Uterus (tissue), 4 donors: Measurements from ENCODE around the gene RASL12. TPM values are rescaled to one million over a fixed set of nuclear protein-coding genes. Genes with fewer than 3 reads are reported as not detected.

ENCODE experiments used
- DNase-seq, 2 donors: peaks; one replicate each; pipeline ENCODE4 v3.0.0-alpha.2; 2019 to 2020
- H3K27ac ChIP-seq, 2 donors: fragments of 200-600 bp; sonication (generic); 1 replicate in 1 of 2; 2 replicates in 1 of 2; pipeline ENCODE4 v1.5.1; 2016 to 2018
- H3K27me3 ChIP-seq, 2 donors: fragments of 200-600 bp; sonication (generic); one replicate each; pipeline ENCODE4 v1.5.1; 2018 to 2019; ENCODE audit warnings: control low read depth in 1 of 2
- H3K36me3 ChIP-seq, 2 donors: fragments of 200-600 bp; sonication (generic); one replicate each; pipeline ENCODE4 v1.5.1; 2019; ENCODE audit warnings: control low read depth in 1 of 2
- H3K4me1 ChIP-seq, 2 donors: fragments of 200-600 bp; sonication (generic); one replicate each; pipeline ENCODE4 v1.5.1; 2018 to 2019; ENCODE audit warnings: control low read depth in 1 of 2
- H3K4me3 ChIP-seq, 2 donors: fragments of 200-600 bp; sonication (generic); 1 replicate in 1 of 2; 2 replicates in 1 of 2; pipeline ENCODE4 v1.5.1; 2018 to 2019; ENCODE audit warnings: mild to moderate bottlenecking in 1 of 2
- H3K9me3 ChIP-seq, 2 donors: fragments of 200-600 bp; sonication (generic); one replicate each; pipeline ENCODE4 v1.5.1; 2019; ENCODE audit warnings: control low read depth in 1 of 2
- POLR2A ChIP-seq, 2 donors: fragments of 450-650 bp; IDR thresholded peaks; one replicate each; pipeline ENCODE4 v1.6.1; 2016; ENCODE audit warnings: antibody characterized with exemption in 2 of 2, mild to moderate bottlenecking in 1 of 2, moderate library complexity in 1 of 2
- intact Hi-C: fragments of 100-400 bp; cut with DNase I; formaldehyde crosslinking; loops from one replicate; pipeline ENCODE4 v1.15.1; 2023; ENCODE audit warnings: low total_unique reads
- total RNA-seq, 4 donors: library from RNA; depleted of rRNA in 3 of 4; stranded (reverse); fragments of >200 nt in 3 of 4; gene quantifications; one replicate each; pipeline versions ENCODE4 v1.1.0 to v1.2.4, GENCODE V29; 2014 to 2023
- TF ChIP-seq, protein P1 (sequence below), 4 experiments: fragments of 200-600 bp in 2 of 4; fragments of 450-650 bp in 2 of 4; sonication (generic) in 2 of 4; IDR thresholded peaks; one replicate each; pipeline ENCODE4 v1.5.1; 2016 to 2019; ENCODE audit warnings: antibody characterized with exemption in 4 of 4, mild to moderate bottlenecking in 2 of 4, moderate library complexity in 1 of 4
- donor health status: DM: yes; HTN: yes; CAD: no.

Gene RASL12
- total RNA-seq, 4 donors from 2014 or later: 65.3 to 116 (median 76.6) TPM

DNA sequence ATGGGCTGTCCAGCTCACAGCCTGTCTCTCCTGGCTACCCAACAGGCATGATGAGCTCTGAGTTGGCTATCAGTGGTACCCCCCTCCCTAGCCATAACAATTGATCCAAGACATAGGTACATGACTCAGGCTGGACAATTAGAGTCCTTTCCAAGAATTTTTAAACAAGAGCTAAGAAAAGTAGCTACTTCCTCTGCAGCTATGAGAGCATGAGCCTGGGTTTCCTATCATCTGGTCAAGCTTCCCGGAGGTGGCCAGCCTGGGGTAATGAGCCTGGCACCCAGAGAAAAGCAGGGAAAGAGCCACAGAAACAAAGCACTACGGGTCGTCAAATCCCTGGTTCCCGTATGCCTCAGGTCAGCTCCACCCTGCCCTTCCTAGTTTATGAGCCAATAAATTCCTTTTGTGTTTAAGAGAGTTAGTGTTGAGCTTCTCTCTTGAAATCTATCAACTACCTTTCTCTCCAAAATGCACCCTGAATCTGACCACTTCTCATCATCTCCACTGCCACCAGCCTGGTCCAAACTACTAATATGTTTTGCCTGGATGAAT is 24.9 kb downstream of the RASL12 start:
- no peak for DNase-seq
- Histone ChIP-seq H3K9me3 (no peaks in the 10 kb centered on the region), H3K4me3 (no peak overlapping the region), H3K4me1 (no peaks in the 10 kb centered on the region), H3K27ac (peak overlapping the region in 1 of 2 donors; percentile 26), H3K36me3 (no peaks in the 10 kb centered on the region), H3K27me3 (no peaks in the 10 kb centered on the region)
- intact Hi-C loops: no loop called here
- TF ChIP-seq POLR2A (IDR thresholded peaks at IDR 0.05): no peak
- TF ChIP-seq, protein P1, sequence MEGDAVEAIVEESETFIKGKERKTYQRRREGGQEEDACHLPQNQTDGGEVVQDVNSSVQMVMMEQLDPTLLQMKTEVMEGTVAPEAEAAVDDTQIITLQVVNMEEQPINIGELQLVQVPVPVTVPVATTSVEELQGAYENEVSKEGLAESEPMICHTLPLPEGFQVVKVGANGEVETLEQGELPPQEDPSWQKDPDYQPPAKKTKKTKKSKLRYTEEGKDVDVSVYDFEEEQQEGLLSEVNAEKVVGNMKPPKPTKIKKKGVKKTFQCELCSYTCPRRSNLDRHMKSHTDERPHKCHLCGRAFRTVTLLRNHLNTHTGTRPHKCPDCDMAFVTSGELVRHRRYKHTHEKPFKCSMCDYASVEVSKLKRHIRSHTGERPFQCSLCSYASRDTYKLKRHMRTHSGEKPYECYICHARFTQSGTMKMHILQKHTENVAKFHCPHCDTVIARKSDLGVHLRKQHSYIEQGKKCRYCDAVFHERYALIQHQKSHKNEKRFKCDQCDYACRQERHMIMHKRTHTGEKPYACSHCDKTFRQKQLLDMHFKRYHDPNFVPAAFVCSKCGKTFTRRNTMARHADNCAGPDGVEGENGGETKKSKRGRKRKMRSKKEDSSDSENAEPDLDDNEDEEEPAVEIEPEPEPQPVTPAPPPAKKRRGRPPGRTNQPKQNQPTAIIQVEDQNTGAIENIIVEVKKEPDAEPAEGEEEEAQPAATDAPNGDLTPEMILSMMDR (IDR thresholded peaks at IDR 0.05): no peak

DNA sequence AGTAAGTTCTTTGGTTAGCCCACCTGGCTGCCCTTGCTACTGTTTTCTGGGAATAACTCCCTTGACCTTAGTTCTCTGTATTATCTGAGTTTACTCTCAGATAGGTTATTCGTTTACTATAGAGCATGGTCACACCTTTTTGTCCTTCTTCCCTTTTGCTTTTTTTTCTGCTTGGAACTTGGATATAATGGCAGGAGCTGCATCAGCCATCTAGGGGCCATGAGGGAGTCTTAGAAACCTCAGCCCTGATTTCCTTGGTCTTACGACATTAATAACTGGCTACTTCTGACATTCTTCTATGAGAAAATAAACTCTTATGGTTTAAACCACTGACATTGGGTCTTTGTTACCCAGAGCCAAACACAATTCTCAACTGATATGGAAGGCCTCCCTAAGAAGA is 26.0 kb downstream of the RASL12 start:
- H3K9me3 ChIP-seq: no peaks in the 10 kb centered on the region
- TF ChIP-seq, protein P1 (IDR thresholded peaks at IDR 0.05): no peak
- TF ChIP-seq POLR2A (IDR thresholded peaks at IDR 0.05): no peak

DNA sequence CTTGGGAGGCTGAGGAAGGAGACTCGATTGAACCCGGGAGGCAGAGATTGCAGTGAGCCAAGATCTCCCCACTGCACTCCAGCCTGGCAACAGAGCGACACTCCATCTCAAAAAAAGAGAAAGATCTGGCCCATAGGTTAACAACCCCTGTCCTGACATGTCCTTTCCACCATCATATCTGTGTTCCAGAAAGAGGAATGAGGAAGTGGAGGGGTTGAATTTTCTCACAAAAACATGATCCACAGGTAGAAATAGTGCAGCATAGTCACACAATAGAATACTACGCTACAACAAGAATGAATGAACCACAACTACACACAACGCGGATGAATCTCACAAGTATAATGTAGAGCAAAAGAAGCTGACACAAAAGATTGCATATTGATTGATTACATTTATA is 27.3 kb downstream of the RASL12 start:
- TF ChIP-seq POLR2A (IDR thresholded peaks at IDR 0.05): no peak
- TF ChIP-seq, protein P1 (IDR thresholded peaks at IDR 0.05): no peak
- Histone ChIP-seq H3K27ac (no peak overlapping the region), H3K9me3 (no peaks in the 10 kb centered on the region), H3K36me3 (no peaks in the 10 kb centered on the region), H3K27me3 (no peaks in the 10 kb centered on the region), H3K4me1 (no peaks in the 10 kb centered on the region), H3K4me3 (no peak overlapping the region)
- intact Hi-C loops: no loop called here
- no peak for DNase-seq

More for the DNA sequence above, 26.0 kb downstream of the RASL12 start:
- no peak overlapping the region for H3K4me3 ChIP-seq
- DNase-seq: no peak
- H3K4me1 ChIP-seq: no peaks in the 10 kb centered on the region
- no peaks in the 10 kb centered on the region for H3K27me3 ChIP-seq
- intact Hi-C loops: no loop called here
- H3K36me3 ChIP-seq: no peaks in the 10 kb centered on the region
- H3K27ac ChIP-seq: no peak overlapping the region

DNA sequence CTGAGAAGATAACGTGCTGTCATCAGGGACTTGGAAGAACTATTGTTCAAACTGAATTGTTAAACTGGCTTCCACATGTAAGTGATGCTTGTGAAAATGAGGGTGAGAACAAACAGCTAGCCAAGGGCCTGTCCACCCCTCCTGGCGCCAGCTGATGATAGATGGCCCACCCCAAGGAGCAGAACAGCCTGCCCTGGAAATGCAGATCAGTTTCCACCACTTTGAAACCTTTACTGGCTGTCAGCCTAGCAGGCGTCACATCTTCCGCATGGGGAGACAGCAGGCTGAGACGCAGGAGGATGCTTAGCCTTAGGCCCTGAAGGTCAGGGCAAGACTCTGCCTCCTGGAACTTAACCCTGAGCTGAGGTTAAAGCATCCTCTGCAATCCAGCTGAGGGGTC is 29.0 kb downstream of the RASL12 start:
- H3K4me3 ChIP-seq: no peak overlapping the region
- H3K9me3 ChIP-seq: no peaks in the 10 kb centered on the region
- intact Hi-C loops: loop anchor here (10.0 kb wide), 1 partner anchor 46 kb away; no protein-coding TSS in a partner anchor
- no peaks in the 10 kb centered on the region for H3K27me3 ChIP-seq
- no peaks in the 10 kb centered on the region for H3K4me1 ChIP-seq
- DNase-seq: peak; percentile 49
- TF ChIP-seq, protein P1 (IDR thresholded peaks at IDR 0.05): no peak
- no peak for TF ChIP-seq POLR2A (IDR thresholded peaks at IDR 0.05)
- H3K27ac ChIP-seq: no peak overlapping the region
- no peaks in the 10 kb centered on the region for H3K36me3 ChIP-seq

DNA sequence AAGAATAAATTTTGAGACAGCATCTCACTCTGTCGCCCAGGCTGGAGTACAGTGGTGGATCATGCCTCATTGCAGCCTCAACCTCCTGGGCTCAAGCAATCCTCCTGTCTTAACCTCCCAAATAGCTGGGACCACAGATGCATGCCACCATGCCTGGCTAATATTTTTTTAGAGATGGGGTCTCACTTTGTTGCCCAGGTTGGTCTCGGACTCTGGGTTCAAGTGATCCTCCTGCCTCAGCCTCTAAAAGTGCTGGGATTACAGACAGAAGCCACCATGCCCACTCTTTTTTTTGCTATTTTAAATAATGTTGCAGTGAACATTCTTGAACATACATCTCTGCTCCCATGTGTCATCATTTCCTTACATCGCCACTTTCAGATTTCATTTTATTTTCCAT is 29.4 kb downstream of the RASL12 start:
- H3K36me3 ChIP-seq: no peaks in the 10 kb centered on the region
- intact Hi-C loops: loop anchor here (10.0 kb wide), 1 partner anchor 46 kb away; no protein-coding TSS in a partner anchor
- H3K9me3 ChIP-seq: no peaks in the 10 kb centered on the region
- no peak for DNase-seq
- no peaks in the 10 kb centered on the region for H3K27me3 ChIP-seq
- no peak overlapping the region for H3K4me3 ChIP-seq
- no peaks in the 10 kb centered on the region for H3K4me1 ChIP-seq
- TF ChIP-seq, protein P1 (IDR thresholded peaks at IDR 0.05): no peak
- no peak for TF ChIP-seq POLR2A (IDR thresholded peaks at IDR 0.05)
- no peak overlapping the region for H3K27ac ChIP-seq
